ENCODE measurements around the gene BIN1. TPM values are rescaled to one million over a fixed set of nuclear protein-coding genes. Genes with fewer than 3 reads are reported as not detected.

Gene BIN1
- total RNA-seq, 2 donors from 2014 or later: 34.3 to 37.2 TPM

GRCh38 chr2:126999106-126999756 lies 107.7 kb downstream of the BIN1 start:
- ATAC-seq (no peak), DNase-seq (no peak)
- intact Hi-C loops (cut with DNase I, micrococcal nuclease): no loop called here

GRCh38 chr2:126998486-126998885 lies 108.5 kb downstream of the BIN1 start:
- ATAC-seq: no peak
- intact Hi-C loops (cut with DNase I, micrococcal nuclease): no loop called here

More at GRCh38 chr2:126998486-126998885, 108.5 kb downstream of the BIN1 start:
- no peak for DNase-seq

Other genes starting within 250 kb of the BIN1 start
- not detected for gene TEX51, start 208.3 kb downstream of the BIN1 start, total RNA-seq
- gene CYP27C1, start 113.1 kb upstream of the BIN1 start, total RNA-seq: under 1 TPM; 0.12 to 0.34 TPM
- gene ERCC3, start 187.0 kb upstream of the BIN1 start, total RNA-seq: 10 to 100 TPM; 27.9 to 30.0 TPM

All from left colon (tissue), 2 donors.